ENCODE measurements around the gene ZKSCAN1.
A peak's percentile ranks its signal among the peaks of the same experiment; 100 is the strongest.

GRCh38 chr7:100081535-100082102 is 66.2 kb downstream of the ZKSCAN1 start, which contains the start of gene ZNF3:
- TF ChIP-seq CTCF (IDR thresholded peaks at IDR 0.05) (peak; percentile 94 to 97 (median 96)), POLR2A (IDR thresholded peaks at IDR 0.05) (peak; percentile 80 to 87)

Data from Peyer's patch (tissue), 4 donors.